H1 (cell line): ENCODE results near the gene CD81. TPM values are rescaled to one million over a fixed set of nuclear protein-coding genes. Genes with fewer than 3 reads are reported as not detected.

Experiments
- BCL11A ChIP-seq, 2 experiments: IDR thresholded peaks; one replicate each; pipeline ENCODE4 v1.6.1; 2011; ENCODE audit warnings: low read depth in 2 of 2, low read length in 2 of 2, mild to moderate bottlenecking in 2 of 2
- SIX5 ChIP-seq: IDR thresholded peaks from 2 replicates; pipeline ENCODE4 v1.6.1; 2011; ENCODE audit warnings: mild to moderate bottlenecking, low read depth, low read length
- ZNF274 ChIP-seq: IDR thresholded peaks from 2 replicates; pipeline ENCODE4 v1.7.0; 2012; ENCODE audit warnings: low read length, borderline replicate concordance; ENCODE audit errors: extremely low read depth
- polyA plus RNA-seq, 7 experiments: library from polyadenylated mRNA; depleted of rRNA in 3 of 7; stranded (reverse) in 5 of 7; unstranded in 2 of 7; fragments of >200 nt in 5 of 7; fragments of 200-250 nt in 2 of 7; gene quantifications; 1 replicate in 5 of 7; 2 replicates in 1 of 7; 4 replicates in 1 of 7; pipeline versions ENCODE4 v1.2.1 to v1.2.3, GENCODE V29; 2011 to 2013; ENCODE audit warnings: missing spikeins in 2 of 7, mixed read lengths in 2 of 7
- total RNA-seq: library from RNA; stranded (reverse); fragmentation: NEBNext Ultra II Directional; extraction: Animal tissue kit (Norgen Biotek cat#: 25700); gene quantifications from 2 replicates; pipeline ENCODE4 v1.2.1, GENCODE V29; 2021

Gene CD81
- total and polyA plus RNA-seq, 2 of the 8 experiments (the other 6 are each of a cell fraction or from before 2014, with no cell fraction given) = 238 to 309 TPM

DNA sequence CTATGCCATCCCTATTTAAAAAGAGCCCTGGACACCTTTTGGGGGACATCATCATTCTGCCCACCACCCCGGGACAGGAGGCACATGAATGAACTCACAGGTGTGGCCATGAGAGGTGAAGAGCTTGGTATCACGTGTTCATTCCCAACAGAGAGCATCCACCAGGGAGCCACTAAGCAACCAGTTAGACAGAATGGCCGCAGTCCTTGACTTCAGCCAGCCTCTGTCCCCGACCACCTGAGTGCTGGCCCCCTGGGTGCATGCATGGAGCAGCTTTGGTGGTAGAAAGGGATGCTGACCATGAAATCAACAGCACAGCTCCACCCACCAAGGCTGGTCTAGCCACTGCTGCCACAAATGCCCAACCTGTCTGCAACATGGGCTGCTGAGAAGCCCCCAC, 31.1 kb upstream of the CD81 start (continued):
- TF ChIP-seq SIX5 (no peak), ZNF274 (no peak), BCL11A (IDR thresholded peaks at IDR 0.05; ENCODE audit: low read depth in 2 of 2, low read length in 2 of 2) (no peak)
